Progenitor cell of endocrine pancreas (in vitro differentiated cells): ENCODE data around the gene DDX24. TPM values are rescaled to one million over a fixed set of nuclear protein-coding genes. Genes with fewer than 3 reads are reported as not detected.

ENCODE experiments used
- DNase-seq: peaks from one replicate; pipeline ENCODE4 v3.0.0; 2021; ENCODE audit warnings: low spot score; ENCODE audit not compliant: unreplicated experiment
- H3K27ac Mint-ChIP-seq: 2 replicates; pipeline ENCODE4 v1.8.0; 2021; ENCODE audit warnings: mild to moderate bottlenecking, moderate library complexity, mixed read lengths
- H3K27me3 Mint-ChIP-seq: 2 replicates; pipeline ENCODE4 v1.8.0; 2021; ENCODE audit warnings: mixed read lengths
- H3K36me3 Mint-ChIP-seq: 2 replicates; pipeline ENCODE4 v1.8.0; 2022; ENCODE audit warnings: mixed read lengths; ENCODE audit not compliant: insufficient read depth
- H3K4me1 Mint-ChIP-seq: 2 replicates; pipeline ENCODE4 v1.8.0; 2021; ENCODE audit warnings: low read depth, mixed read lengths
- H3K4me3 Mint-ChIP-seq: 2 replicates; pipeline ENCODE4 v1.8.0; 2021; ENCODE audit warnings: low read depth, mild to moderate bottlenecking, moderate library complexity, mixed read lengths
- H3K9me3 Mint-ChIP-seq: 2 replicates; pipeline ENCODE4 v1.8.0; 2021; ENCODE audit warnings: low read depth, mixed read lengths
- total RNA-seq: library from RNA; stranded (reverse); gene quantifications from 2 replicates; pipeline ENCODE4 v1.2.1, GENCODE V29; 2021
- TF ChIP-seq, protein P1 (sequence below): fragments of 200-600 bp; sonication (generic); IDR thresholded peaks from one replicate; pipeline ENCODE4 v1.5.0; 2021; ENCODE audit warnings: antibody characterized with exemption, mild to moderate bottlenecking; ENCODE audit not compliant: unreplicated experiment

The DDX24 gene
- total RNA-seq, 1 donor from 2014 or later, result 139 TPM

DNA sequence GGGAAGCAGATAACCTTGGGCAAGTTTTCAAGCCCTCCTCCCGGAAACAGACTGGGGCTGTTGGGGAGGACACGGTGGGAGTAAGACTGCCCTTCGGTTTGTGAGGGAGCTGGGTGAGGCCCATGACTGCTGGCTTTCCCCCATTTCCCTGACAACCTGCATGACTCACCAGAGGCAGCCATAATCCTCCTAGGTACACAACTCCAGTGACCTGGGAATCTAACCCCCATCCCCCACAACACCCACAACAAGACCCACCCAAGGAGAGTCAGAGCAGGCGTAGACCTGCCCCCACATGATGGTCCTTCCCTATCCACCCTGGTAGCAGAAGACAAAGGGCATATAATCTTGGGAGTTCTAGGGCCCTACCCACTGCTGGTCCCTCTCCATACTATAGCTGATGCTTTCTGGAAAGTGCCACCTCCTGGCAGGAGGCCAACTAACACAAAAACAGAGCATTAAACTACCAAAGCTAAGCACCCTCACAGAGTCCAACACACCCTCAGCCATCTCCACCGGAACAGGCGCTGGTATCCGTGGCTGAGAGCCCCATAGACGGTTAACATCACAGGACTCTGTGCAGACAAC lies 14.8 kb downstream of the DDX24 start:
- Mint-ChIP-seq H3K4me1 (peaks cover 12% of the 10 kb centered on the region), H3K4me3 (no peak overlapping the region), H3K27me3 (no peaks in the 10 kb centered on the region), H3K36me3 (peaks cover 38% of the 10 kb centered on the region), H3K9me3 (peaks cover 43% of the 10 kb centered on the region), H3K27ac (peak overlapping the region; percentile 76)
- no peak for DNase-seq
- TF ChIP-seq, protein P1, sequence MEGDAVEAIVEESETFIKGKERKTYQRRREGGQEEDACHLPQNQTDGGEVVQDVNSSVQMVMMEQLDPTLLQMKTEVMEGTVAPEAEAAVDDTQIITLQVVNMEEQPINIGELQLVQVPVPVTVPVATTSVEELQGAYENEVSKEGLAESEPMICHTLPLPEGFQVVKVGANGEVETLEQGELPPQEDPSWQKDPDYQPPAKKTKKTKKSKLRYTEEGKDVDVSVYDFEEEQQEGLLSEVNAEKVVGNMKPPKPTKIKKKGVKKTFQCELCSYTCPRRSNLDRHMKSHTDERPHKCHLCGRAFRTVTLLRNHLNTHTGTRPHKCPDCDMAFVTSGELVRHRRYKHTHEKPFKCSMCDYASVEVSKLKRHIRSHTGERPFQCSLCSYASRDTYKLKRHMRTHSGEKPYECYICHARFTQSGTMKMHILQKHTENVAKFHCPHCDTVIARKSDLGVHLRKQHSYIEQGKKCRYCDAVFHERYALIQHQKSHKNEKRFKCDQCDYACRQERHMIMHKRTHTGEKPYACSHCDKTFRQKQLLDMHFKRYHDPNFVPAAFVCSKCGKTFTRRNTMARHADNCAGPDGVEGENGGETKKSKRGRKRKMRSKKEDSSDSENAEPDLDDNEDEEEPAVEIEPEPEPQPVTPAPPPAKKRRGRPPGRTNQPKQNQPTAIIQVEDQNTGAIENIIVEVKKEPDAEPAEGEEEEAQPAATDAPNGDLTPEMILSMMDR, result no peak

DNA sequence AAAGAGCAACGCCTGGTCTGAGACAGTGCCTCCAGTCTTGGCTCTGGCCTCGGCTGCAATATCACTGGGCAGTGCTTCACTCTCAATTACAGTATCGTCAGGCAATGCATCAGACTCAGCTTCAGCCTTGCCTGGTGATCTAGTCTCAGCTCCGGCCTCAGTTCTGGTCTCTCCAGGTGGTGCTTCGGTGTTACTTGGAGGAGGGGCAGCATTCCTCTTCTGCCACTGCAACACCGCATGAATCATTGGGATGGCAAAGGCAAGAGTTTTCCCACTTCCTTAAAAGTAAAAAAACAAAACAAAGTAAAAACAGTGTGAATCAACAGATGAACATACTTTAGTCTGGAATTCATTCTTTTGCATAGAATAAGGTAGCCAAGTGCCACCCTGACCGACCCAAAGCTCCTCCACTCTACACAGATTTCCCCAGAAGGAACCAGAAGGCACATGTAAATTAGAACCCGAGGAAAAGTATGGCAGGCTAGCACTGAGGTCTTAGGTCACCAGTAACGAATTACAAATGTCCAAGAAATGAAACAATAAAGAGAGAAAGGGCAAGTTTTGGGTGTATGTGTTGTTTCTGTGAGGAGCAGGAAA lies 18.6 kb downstream of the DDX24 start:
- H3K27ac Mint-ChIP-seq, result no peak overlapping the region
- peaks cover 8% of the 10 kb centered on the region for H3K9me3 Mint-ChIP-seq
- peaks cover 12% of the 10 kb centered on the region for H3K4me1 Mint-ChIP-seq
- H3K4me3 Mint-ChIP-seq, result no peak overlapping the region
- H3K36me3 Mint-ChIP-seq, result peaks cover 14% of the 10 kb centered on the region
- TF ChIP-seq, protein P1, result no peak
- H3K27me3 Mint-ChIP-seq, result no peaks in the 10 kb centered on the region
- DNase-seq, result no peak

DNA sequence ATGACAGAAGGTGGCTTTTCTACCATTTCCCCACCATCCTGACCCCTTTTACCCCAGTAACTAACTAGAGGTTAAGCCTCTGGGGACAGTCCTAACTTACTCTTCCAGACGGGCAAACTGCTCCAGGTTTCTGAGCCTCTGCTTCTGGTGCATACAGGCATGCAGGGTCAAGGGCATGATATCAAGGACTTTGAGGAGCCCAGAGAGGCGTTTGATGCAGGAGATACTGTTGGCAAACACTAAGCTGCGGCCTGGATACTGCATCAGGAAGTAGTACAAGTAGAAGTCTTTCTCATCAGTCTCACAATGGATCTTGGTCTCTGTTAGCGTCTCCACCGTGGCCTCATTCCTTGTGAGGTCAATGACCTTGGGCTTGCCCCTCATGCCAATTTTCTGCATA lies 21.0 kb downstream of the DDX24 start:
- TF ChIP-seq, protein P1, result no peak
- Mint-ChIP-seq H3K27ac (no peak overlapping the region), H3K27me3 (no peaks in the 10 kb centered on the region), H3K9me3 (no peaks in the 10 kb centered on the region), H3K36me3 (peaks cover 16% of the 10 kb centered on the region), H3K4me1 (no peaks in the 10 kb centered on the region), H3K4me3 (no peak overlapping the region)
- DNase-seq, result no peak

DNA sequence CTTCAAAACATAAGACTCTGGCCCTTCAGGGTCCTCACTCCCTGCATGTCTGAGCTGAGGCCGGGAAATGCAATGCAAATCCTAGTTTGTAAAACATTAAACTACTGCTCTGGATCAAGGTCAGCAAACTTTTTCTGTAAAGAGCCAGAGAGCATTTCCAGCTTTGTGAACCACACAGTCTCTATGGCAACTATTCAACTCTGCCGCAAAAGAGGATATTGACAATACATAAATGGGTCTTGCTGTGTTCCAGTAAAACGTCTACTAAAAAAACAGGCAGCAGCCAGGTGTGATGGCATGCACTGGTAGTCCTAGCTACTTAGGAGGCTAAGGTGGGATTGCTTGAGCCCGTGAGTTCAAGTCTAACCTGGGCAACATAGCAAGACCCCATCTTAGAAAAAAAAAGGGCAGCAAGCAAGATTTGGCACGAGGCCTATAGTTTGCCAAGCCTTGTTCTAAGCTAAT lies 22.3 kb downstream of the DDX24 start:
- no peak overlapping the region for H3K4me3 Mint-ChIP-seq
- no peak for DNase-seq
- H3K27me3 Mint-ChIP-seq, result no peaks in the 10 kb centered on the region
- H3K27ac Mint-ChIP-seq, result no peak overlapping the region
- no peaks in the 10 kb centered on the region for H3K9me3 Mint-ChIP-seq
- H3K36me3 Mint-ChIP-seq, result peaks cover 18% of the 10 kb centered on the region
- TF ChIP-seq, protein P1, result no peak
- no peaks in the 10 kb centered on the region for H3K4me1 Mint-ChIP-seq

DNA sequence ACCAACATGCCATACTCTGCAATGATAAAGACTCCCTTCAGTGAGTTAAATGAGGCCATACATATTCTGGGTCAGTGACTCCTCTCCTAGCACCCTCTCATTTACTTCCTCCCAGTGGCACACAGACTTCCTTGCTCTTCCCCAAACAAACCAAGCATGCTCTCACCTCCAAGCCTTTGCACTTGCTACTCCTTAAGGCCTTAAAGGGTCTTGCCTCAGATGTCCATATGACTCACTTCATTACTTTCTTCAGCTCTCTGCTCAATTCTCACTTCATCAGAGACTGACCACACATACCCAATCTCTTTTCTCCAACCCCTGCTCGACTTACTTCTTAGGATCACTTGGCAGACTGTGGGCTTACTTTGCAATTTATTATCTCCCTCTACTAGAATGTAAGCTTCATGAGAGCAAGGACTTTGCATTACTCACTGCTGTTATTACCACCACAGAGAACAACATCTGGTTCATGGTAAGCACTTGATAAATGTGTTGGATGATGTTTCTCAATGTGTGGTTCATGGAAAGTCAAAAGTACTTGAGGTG lies 22.8 kb downstream of the DDX24 start:
- H3K9me3 Mint-ChIP-seq, result no peaks in the 10 kb centered on the region
- no peak overlapping the region for H3K4me3 Mint-ChIP-seq
- H3K27me3 Mint-ChIP-seq, result no peaks in the 10 kb centered on the region
- H3K36me3 Mint-ChIP-seq, result peaks cover 18% of the 10 kb centered on the region
- no peaks in the 10 kb centered on the region for H3K4me1 Mint-ChIP-seq
- H3K27ac Mint-ChIP-seq, result no peak overlapping the region
- TF ChIP-seq, protein P1, result no peak
- no peak for DNase-seq
